NCI-H2081 treated with DMSO at 0.1 percent for 48 hours (cell line): Measurements from ENCODE around the gene DYSF.

Experiments
- DNase-seq: peaks from one replicate; lab custom pipeline; 2025; lab: John Stamatoyannopoulos, UW

The DYSF gene

DNA sequence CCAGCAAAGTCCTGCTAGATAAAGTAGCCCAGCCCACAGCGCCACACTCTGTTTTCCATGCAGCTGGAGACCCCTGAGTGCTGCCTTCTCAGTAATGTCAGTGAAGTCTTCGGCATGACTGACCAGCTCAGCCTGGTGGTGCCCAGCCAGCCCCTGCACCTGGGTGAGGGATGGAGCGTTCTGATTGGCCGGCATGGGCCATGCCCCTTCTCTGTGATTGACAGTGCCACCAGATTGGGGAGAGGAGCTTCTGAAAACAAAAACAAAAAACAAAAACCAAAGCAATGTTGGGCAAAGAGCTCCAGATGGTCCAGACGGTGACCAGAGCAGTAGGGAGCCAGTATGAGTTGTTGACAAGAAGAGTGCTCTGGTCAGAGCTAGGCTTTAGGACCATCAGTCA is 122.6 kb downstream of the DYSF start:
- no peak for DNase-seq

DNA sequence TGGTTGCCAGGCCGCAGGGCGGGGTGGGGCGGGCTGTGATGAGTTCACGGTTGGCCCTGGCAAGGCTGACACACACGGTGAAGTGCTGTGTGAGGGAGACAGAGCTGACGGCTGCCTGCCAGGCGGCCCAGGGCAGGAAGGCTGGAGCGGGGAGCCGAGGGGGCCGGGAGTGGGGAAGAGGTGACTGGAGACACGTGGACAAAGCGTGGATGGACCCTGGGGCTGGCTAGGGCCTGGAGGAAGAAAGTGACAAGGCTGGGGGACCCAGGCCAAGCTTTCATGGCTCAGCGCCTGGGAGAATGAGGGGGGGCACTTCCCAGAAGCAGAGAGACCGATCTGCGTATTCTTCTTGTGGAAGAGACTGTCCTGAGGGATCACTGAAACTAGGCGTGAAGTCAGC is 123.2 kb downstream of the DYSF start:
- DNase-seq: no peak

DNA sequence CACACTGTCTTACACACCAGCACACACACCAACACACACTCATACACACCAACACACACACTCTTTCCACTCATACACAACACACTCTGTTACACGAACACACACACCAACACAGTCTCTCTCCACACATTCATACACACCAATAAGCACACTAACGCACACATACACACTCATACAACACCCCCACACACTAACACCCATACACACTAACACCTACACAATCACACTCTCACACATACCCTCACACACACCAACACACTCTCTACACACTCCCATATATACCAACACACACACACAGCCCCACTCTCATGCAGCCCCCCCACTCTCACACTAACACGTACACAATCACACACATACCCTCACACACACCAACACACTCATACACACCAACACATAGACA is 123.8 kb downstream of the DYSF start:
- no peak for DNase-seq

DNA sequence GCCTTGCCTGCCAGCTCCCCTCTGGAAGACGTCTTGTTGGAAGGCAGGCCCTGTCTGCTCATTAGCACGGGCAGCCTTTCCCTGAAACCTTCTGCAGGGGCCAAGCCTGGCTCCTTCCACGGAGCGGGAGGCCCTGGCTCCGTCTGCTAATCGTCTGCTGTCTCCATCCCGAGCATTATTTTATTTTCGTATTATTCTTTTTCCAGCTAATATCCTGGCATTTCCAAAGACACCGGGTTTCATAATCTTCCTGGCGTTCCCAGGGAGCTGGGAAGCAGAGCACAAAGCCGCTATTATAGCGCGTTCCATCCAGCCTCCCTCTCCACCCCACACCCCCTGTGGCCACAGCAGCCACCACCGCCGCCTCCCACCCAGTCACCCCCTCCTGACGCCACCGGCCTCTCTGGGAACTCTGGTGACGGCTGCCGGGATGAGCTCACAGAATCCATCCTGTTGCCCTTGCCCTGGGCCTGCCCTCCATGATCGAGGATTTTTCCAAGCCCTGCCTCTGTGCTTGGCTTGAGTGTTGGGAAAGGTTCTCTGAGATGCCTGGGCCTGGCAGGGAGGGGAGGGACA is 125.5 kb downstream of the DYSF start:
- DNase-seq: no peak

DNA sequence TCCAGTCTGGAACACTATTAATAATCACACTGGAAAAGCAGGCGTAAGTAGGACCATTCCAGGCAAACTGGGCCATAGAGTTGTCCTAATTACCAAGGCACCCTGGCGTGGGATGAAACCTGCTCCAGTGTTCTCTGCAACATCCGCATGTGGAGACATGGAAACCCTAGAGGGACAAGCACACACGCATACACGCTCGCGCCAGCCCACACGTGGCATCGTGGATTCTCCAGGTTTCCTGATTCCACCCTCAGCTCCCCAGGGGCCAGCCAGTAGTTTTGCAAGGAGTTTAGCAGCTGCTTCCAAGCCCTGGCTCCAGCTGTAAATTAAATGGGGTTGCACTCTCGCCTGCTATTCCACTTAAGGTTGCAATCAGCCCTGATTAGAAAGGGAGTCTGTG is 127.7 kb downstream of the DYSF start:
- DNase-seq: no peak

- no peak for DNase-seq
These were observed 130.5 kb downstream of the DYSF start for GRCh38 chr2:71583876-71584275.

DNA sequence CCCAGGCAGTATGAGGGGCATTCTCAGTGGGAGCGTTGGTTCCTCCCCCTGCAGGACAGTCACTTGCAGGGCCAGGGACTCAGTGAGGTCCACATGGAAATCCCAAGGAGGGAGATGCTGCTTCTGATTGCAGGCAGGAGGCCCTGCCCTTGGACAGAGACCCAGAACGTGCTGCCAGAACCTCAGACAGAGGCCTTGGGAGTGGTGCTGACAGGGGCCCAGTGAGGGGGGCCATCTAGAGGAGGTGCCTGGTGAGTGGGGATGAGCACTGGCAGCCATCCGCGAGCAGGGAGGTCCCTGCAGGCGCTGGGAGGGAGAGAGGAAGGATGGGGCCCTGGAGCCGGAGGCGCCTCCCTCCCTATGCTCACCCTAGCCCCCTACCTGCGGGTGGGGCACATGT is 133.1 kb downstream of the DYSF start:
- DNase-seq: no peak

DNA sequence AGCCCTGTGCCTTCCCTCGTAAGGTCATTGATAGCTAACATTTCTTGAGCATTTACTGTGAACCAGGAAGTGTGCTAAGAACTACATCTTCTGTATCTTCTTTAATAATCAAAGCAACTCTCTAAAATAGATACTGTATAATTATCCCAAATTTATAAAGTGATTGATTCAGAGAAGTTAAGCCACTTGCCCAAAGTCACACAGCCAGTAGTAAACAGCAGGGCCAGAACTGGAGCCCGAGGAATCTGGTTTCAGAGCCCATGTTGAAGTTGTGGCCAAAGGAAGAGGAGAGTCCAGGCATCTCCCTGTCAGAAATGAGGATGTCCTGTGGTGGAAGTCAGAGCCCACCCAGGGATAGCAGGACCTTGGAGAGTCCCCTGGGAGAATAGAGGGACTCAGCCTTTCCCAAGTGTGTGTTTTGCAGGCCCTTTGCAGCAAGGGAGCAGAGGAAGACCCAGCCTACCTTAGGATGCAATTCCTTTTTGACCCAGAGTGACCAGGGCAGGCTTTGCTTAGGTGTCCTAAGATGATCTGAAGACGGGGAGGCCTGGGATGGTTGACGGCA is 134.2 kb downstream of the DYSF start:
- no peak for DNase-seq

DNA sequence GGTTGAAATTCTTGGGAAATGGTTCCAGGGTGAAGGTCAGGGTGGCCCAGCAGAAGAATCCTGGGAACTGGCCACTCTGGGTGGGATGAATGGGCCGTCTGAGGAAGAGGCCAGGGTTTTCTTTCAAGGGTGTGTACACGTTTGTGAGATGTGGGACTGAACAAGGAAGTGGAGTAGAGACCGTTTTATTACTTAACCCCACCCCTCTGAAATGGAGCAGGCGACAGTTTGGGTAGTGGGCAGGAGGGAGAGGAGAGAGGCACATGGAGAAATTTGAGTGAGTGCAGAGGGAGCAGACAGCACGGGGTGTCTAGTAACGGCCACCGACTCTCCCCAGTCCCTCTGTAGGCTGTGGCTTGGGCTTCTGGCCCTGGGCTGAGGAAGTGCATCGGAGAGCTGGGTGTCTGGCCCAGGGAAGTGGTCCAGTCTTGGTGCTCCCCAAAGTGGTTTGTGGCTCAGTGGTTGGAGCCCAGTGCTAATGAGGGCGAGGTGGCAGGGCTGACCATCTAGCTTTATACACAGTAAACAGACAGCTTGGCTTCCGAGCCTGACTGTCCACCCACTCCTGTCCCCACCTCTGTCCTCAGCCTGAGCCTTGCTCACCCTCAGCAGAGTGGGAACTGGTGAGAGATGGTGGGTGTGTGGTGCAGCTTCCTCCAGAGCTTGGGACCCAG is 135.3 kb downstream of the DYSF start:
- no peak for DNase-seq

DNA sequence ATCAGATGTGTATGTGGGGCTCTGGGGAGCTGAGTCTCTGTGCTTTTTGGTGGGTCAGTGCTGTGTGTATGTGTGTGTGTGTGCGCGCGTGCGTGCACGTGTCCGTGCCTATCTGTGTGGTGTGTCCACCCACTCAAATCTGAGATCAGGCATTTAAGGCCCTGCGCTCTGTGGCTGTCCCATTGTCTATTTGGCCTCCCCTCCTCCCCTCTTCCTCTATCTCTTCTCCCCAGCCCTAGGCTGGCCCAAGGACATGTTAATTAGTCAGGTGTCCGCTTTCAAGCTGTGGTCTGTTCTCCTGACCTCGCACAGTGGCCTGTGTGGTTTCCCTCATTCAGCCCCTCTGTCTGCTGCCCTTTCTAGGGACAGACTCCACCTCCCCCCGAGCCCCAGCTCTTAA is 136.4 kb downstream of the DYSF start:
- no peak for DNase-seq

GRCh38 chr2:71591044-71591443 is 137.7 kb downstream of the DYSF start:
- no peak for DNase-seq

DNA sequence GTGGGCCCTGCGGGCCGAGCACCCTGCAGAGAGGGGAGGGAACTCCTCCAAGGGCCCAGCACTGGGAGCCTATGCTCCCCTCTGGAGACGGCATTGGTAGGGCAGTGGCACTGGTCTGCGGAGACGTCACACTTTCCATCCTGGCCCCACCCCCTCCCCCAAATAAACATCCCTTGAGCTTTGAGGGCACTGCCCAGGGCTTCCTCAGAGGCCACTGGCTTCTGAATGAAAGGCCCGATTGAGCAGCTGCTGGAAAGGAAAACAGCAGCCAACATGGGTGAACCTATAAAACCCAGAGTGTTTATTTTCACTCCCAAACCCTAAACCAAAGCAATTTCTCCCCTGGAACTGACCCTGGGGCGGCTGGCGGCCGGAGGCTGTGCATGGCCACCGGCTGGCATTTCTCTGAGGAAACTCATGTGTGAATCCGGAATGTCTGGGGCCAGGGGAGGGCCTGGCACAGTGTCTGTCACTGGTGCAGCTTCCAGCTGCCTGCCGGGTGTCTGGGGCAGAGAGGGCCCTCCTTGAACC is 138.9 kb downstream of the DYSF start:
- DNase-seq: no peak

- DNase-seq: no peak
These were observed 142.2 kb downstream of the DYSF start for GRCh38 chr2:71595569-71595968.

- no peak for DNase-seq
These were observed 142.7 kb downstream of the DYSF start for GRCh38 chr2:71596011-71596410.

DNA sequence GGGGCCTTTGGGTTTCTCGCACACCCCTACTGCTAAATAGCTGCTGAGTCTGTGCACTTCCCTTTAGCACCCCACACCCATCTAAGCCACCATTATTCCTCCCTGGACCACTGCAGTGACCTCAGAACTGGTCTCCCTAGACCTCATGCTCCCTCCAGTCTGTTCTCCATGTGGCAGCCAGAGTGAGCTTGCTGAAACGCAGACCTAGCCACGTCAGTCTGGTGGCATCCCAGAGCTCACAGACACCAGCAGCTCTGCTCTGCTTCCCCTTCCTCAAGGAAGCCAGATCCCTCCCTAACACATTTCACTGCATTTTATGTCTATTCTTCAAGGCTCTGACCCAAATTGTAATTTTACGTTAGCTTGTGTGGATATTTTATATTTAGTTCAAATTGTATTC is 144.4 kb downstream of the DYSF start:
- no peak for DNase-seq

DNA sequence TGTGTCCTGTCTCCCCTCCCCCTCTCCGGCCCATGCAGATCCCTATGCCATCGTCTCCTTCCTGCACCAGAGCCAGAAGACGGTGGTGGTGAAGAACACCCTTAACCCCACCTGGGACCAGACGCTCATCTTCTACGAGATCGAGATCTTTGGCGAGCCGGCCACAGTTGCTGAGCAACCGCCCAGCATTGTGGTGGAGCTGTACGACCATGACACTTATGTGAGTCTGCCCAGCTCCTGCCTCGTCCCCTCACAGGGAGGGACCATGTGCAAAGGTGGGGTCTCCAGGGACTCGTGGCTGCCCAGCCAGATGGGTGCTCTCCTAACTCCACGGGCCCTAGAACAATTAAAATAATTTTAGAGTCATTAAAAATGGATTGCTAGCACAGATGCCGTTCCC is 145.2 kb downstream of the DYSF start:
- no peak for DNase-seq

- no peak for DNase-seq
These were observed 145.7 kb downstream of the DYSF start for GRCh38 chr2:71599038-71599437.

DNA sequence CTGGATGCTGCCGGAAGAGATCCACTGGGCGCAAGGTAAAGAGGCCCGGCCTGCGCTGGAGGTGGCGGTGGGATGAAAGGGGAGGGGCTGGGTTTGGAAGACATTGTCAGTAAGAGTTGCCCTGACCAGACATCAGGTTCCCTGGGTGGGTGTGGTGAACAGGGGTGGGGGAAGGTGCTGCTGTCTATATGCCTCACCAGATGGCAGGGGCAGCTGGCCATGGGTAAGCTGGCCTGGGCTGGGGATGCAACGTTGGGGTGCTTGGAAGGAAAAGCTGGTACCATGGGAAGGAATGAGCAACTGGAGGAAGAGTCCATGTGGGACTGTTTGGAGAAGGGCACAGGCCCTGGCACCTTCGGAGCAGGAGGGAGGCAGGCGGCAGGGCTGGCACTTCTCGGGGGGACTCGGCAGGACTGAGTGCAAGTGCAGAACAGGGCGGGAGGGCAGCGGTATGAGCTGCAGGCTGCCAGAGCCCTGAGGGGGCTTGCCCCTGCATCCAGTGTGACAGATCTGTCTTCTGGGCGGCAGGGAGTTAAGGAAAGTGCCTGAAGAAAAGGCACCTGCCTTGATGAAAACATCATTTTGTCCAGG is 146.4 kb downstream of the DYSF start:
- no peak for DNase-seq

- no peak for DNase-seq
These were observed 147.2 kb downstream of the DYSF start for GRCh38 chr2:71600555-71600954.

DNA sequence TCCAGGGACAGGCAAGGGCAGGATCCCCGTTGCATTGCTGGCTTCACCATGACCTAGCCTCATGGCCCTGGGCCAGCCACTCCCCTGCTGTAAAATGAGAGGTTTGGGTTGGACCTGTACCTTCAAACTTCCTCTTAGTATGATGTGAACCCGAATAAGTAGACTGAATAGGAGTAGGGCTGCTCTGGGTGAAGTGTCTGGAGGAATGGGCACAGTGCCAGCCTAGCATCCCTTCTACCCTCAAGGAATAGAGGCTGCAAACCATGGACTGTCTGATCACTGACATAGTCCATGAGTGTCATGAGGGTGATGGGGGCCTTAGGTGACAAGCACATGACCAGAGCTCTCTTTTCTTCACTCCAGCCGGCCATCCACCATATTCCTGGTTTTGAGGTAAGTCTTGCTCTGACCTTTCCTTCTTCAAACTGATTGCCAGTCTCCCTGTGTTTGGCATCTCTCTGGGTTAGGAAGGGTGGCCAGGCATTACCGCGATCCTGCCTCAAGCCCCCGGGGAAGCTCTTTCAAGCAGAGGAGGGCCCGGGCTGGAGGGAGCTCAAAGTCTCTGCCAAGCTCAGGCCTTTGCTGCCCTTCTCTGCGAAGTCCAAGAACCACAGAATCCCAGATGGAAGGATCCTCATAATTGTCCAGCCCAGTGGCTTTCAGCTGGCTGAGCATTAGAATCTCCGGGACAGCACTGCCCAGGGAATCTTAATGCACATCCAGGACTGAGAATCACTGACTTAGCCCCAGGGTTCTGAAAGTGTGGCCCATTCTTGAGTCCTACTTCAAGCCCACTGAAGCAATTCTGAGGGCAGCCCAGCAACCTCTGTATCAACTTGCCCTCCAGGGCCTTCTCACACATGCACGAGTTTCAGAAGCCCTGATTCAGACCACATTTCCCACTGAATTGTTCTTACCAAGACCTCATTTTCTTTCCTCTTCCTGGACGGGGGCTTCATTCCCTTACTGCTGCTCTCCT is 148.1 kb downstream of the DYSF start:
- DNase-seq: no peak

- DNase-seq: no peak
These were observed 148.7 kb downstream of the DYSF start for GRCh38 chr2:71602115-71602495.

DNA sequence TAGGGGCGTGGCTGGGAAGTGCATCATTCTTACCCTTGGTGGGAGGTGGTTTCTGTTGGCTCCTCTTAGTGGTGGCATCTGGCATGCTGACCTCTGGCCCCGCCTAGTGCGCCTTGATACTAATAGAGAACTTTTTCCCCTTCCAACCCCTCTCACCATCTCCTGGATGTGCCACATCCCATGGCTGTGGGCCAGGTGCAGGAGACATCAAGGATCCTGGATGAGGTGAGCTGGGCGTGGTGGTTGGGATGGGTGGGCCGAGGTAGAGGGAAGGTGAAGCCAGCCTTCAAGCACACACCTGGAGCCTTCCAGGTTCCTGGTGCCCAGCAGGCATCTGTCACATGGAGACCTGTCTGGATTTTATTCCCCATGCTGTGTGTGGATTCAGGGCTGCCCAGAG is 149.2 kb downstream of the DYSF start:
- no peak for DNase-seq
